ENCODE measurements around the gene SYCE3.
"Not testable (repeated sequence)": the region's sequence is repeated elsewhere in the genome, so short reads cannot be mapped to it uniquely, and the experiment has no call there.

Gene SYCE3

GRCh38 chr22:50562523-50563412 is at the start of gene SYCE3:
Gene SYCE3 (minus strand): TSS chr22:50562919. CDS start chr22:50556405, 6,514 bp downstream.
- peak; percentile 90 to 94 for DNase-seq

GRCh38 chr22:50612168-50612527 is 49.4 kb upstream of the SYCE3 start:
- DNase-seq: no peak

GRCh38 chr22:50611341-50612060 is 48.8 kb upstream of the SYCE3 start:
- no peak for DNase-seq

- no peak for DNase-seq
Observed at GRCh38 chr22:50610581-50610980, 47.9 kb upstream of the SYCE3 start.

- DNase-seq: no peak
Observed at GRCh38 chr22:50610041-50610451, 47.3 kb upstream of the SYCE3 start.

- no peak for DNase-seq
Observed at GRCh38 chr22:50609599-50609998, 46.9 kb upstream of the SYCE3 start.

- no peak for DNase-seq
Observed at GRCh38 chr22:50608996-50609395, 46.3 kb upstream of the SYCE3 start.

- DNase-seq: not testable (repeated sequence)
Observed at GRCh38 chr22:50608058-50608840, 45.5 kb upstream of the SYCE3 start.

- no peak for DNase-seq
Observed at GRCh38 chr22:50607659-50608020, 44.9 kb upstream of the SYCE3 start.

- no peak for DNase-seq
Observed at GRCh38 chr22:50606946-50607658, 44.4 kb upstream of the SYCE3 start.

- no peak for DNase-seq
Observed at GRCh38 chr22:50606165-50606945, 43.6 kb upstream of the SYCE3 start.

GRCh38 chr22:50605613-50606074 is 42.9 kb upstream of the SYCE3 start:
- no peak for DNase-seq

- DNase-seq: no peak
Observed at GRCh38 chr22:50605002-50605612, 42.4 kb upstream of the SYCE3 start.

GRCh38 chr22:50604256-50605001 is 41.7 kb upstream of the SYCE3 start:
- no peak for DNase-seq

- no peak for DNase-seq
Observed at GRCh38 chr22:50603511-50604255, 41.0 kb upstream of the SYCE3 start.

- no peak for DNase-seq
Observed at GRCh38 chr22:50602338-50602700, 39.6 kb upstream of the SYCE3 start.

GRCh38 chr22:50601669-50602337 is 39.1 kb upstream of the SYCE3 start:
- no peak for DNase-seq

- DNase-seq: no peak
Observed at GRCh38 chr22:50600967-50601668, 38.4 kb upstream of the SYCE3 start.

- DNase-seq: peak; percentile 30 to 57
Observed at GRCh38 chr22:50600538-50600937, 37.8 kb upstream of the SYCE3 start, which contains the start of gene MAPK8IP2. Gene MAPK8IP2 (plus strand): TSS chr22:50600793. CDS start chr22:50600819, 26 bp downstream.
